Astrocyte (in vitro differentiated cells and primary cell): ENCODE data around the gene STUB1.

Experiments used
- CTCF ChIP-seq: IDR thresholded peaks from 2 replicates; pipeline ENCODE4 v1.5.1; 2011; ENCODE audit warnings: low read depth, mild to moderate bottlenecking, inconsistent platforms, low read length, moderate library complexity; ENCODE audit not compliant: insufficient read depth
- EZH2 ChIP-seq: IDR thresholded peaks from 2 replicates; pipeline ENCODE4 v1.6.1; 2012; ENCODE audit warnings: mild to moderate bottlenecking, low read length, inconsistent platforms; ENCODE audit not compliant: insufficient read depth

GRCh38 chr16:706189-707061 lies 26.2 kb downstream of the STUB1 start:
- TF ChIP-seq CTCF = no peak
- TF ChIP-seq EZH2 = peak; percentile 85
